Transverse colon (tissue), 4 donors: Measurements from ENCODE around the gene FCRL3.

Experiments
- POLR2AphosphoS5 ChIP-seq, 3 donors: sonication (generic); formaldehyde crosslinking; IDR thresholded peaks; one replicate each; pipeline ENCODE4 v1.6.1; 2016; ENCODE audit warnings: antibody characterized with exemption in 3 of 3
- TF ChIP-seq, protein P1 (sequence below), 5 experiments: fragments of 200-600 bp in 3 of 5; fragments of 450-650 bp in 2 of 5; sonication (generic) in 3 of 5; IDR thresholded peaks; 1 replicate in 2 of 5; 2 replicates in 3 of 5; pipeline ENCODE4 v1.5.1; 2016 to 2017; ENCODE audit warnings: antibody characterized with exemption in 5 of 5, inconsistent platforms in 3 of 5, mild to moderate bottlenecking in 2 of 5, moderate library complexity in 1 of 5

DNA sequence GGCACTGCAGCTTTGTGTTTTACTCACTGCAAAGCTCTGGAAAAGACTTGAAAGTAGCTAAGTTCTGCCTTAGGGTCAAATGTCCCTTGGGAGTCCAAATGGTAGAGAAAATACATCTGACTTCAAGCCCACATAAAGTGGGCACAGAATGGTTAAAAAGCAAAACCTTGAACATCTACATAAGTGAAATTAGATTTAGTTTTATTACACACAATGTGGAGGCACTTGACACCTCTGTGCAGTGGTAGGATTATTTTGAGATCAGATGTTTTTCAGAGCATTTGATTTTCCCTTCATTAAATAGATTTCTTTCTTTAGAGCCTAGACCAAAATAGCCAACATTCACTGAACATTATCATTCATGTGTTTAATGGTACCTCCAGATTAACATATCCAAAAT, 11.2 kb upstream of the FCRL3 start:
- TF ChIP-seq, protein P1, sequence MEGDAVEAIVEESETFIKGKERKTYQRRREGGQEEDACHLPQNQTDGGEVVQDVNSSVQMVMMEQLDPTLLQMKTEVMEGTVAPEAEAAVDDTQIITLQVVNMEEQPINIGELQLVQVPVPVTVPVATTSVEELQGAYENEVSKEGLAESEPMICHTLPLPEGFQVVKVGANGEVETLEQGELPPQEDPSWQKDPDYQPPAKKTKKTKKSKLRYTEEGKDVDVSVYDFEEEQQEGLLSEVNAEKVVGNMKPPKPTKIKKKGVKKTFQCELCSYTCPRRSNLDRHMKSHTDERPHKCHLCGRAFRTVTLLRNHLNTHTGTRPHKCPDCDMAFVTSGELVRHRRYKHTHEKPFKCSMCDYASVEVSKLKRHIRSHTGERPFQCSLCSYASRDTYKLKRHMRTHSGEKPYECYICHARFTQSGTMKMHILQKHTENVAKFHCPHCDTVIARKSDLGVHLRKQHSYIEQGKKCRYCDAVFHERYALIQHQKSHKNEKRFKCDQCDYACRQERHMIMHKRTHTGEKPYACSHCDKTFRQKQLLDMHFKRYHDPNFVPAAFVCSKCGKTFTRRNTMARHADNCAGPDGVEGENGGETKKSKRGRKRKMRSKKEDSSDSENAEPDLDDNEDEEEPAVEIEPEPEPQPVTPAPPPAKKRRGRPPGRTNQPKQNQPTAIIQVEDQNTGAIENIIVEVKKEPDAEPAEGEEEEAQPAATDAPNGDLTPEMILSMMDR (IDR thresholded peaks at IDR 0.05), result no peak
- TF ChIP-seq POLR2AphosphoS5 (IDR thresholded peaks at IDR 0.05), result no peak
